CD4-positive, alpha-beta T cell treated with Interleukin-21 for 1 hour (primary cell): ENCODE results near the gene BCL11B.
A peak's percentile ranks its signal among the peaks of the same experiment; 100 is the strongest.

Source experiments
- DNase-seq: peaks from one replicate; pipeline ENCODE4 v3.0.0-alpha.2; 2020

Gene BCL11B

GRCh38 chr14:99271951-99272631 is at the start of gene BCL11B:
Gene BCL11B, minus strand, starts transcription at chr14:99272197. Its CDS starts 979 bp downstream, at chr14:99271218.
- peak; percentile 95 for DNase-seq

DNA sequence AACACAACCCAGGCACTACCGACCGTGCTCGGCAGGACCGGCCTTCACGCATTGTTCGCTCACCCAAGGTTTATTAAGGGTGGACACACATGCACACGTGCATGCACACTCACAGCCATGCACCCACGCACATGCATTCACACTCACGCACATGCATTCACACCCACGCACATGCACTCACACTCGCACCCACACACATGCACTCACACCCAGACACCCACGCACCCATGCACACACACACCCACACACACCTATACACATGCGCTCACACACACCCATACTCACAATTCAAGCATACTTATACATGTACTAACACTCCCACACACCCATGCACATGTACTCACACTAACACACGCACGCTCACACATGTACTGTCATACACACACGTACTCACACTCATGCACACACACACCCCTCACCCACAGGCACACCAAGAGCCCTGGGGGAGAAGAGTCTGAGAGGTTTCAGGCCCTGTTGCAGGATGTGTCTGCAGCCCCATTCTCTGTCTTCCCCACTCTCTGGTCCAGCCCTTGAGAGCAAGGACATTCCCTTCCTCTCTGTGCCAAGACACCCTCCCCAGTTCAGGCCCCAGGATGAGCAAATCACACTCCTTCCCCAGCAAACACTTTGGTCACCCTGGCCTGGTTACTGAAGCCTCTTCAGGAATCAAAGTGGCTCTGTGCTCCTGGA is 49.4 kb upstream of the BCL11B start:
- no peak for DNase-seq

- DNase-seq: peak; percentile 2
These were observed 48.7 kb upstream of the BCL11B start for GRCh38 chr14:99320621-99321235.

- DNase-seq: peak; percentile 75
These were observed 48.1 kb upstream of the BCL11B start for GRCh38 chr14:99320105-99320572.

GRCh38 chr14:99318959-99319295 is 46.9 kb upstream of the BCL11B start:
- DNase-seq: no peak

GRCh38 chr14:99318091-99318958 is 46.3 kb upstream of the BCL11B start:
- no peak for DNase-seq

- no peak for DNase-seq
These were observed 45.5 kb upstream of the BCL11B start for GRCh38 chr14:99317231-99318090.

GRCh38 chr14:99316281-99317163 is 44.5 kb upstream of the BCL11B start:
- DNase-seq: no peak

DNA sequence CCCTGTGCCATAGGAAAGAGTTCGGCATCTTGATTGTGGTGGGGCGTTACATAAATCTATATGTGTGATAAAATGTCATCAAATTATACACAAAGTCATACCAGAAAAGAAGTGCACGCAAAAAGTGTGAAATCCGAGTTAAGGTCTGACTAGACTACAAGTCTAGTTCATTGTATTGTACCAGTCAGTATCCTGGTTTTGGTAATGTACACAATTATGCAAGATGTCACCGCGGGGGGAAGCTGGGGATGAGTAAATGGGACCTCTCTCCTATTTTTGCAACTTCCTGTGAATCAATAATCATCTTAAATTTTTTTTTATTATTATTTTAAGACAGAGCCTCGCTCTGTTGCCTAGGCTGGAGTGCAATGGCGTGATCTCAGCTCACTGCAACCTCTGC is 43.2 kb upstream of the BCL11B start:
- no peak for DNase-seq

DNA sequence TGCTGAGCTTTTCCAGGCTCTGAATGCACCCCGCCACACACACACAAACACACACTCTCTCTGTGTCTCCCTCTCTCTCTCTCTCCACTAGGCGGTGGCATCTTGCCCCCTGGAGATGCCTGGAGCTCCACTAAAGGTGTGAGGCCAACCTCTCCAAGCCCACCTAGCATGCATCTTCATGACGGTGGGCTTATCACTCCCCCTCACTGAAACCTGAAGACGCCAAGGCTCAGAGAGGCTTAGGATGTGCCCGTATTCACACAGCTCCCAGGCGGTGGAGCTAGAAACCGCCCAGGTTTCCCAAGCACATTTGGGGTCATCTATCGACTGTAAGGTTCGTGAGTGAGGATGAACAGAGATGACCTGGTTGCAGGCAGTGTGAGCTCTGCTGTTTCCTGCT is 42.6 kb upstream of the BCL11B start:
- DNase-seq: no peak

DNA sequence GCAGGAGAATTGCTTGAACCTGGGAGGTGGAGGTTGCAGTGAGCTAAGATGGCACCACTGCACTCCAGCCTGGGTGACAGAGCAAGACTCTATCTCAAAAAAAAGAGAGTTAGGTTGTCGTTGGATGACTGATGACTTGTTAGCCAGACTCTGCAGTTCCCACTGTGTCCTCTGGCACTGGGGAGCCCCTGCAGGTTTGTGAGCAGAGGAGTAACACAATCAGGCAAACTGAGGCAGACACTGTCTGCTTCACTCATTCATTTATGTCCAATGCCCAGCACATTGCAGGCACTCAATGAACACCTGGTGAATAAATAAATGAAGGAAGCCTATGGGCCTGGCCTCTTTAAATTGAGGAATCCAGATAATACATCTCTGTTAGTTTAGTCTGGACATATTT is 41.2 kb upstream of the BCL11B start:
- DNase-seq: no peak

- no peak for DNase-seq
These were observed 40.1 kb upstream of the BCL11B start for GRCh38 chr14:99312106-99312505.

- DNase-seq: no peak
These were observed 37.3 kb upstream of the BCL11B start for GRCh38 chr14:99309220-99309766.

DNA sequence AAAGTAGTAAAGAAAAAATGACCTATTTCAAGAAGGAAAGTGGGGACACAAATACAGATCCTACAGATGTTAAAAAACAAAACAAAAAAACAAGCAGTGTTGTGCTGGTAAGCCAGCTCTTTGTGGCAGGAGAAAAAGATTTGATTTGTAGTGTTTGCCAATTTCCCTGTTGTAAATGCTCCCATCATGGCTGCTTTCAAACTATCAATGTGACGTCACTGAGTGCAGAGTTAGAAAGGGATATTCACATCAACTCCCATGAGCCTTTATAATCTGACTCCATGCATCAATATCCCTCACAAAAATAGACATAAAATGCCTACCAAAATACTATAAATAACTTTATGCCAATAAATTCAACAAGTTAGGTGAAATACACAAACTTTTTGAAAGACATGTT is 32.2 kb upstream of the BCL11B start:
- no peak for DNase-seq

DNA sequence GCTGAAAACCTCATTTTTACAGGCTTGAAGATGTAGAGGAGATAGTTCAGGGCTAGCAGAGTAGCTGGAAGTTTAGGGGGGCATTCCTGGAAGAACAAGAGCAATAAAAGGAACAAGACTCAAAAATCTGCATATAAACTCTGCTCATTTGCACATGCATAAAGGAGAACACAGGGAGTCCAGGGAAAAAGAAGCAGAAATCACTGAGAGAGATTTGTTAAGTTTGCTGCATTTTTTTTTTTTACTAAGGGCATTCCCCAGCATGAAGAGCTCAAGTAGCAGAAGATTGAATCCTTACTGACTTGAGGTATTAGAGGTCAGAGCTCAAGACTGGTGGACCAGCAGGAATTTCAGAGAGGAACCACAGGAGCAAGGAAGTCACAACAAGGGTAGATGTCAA is 28.2 kb upstream of the BCL11B start:
- DNase-seq: no peak

- no peak for DNase-seq
These were observed 24.5 kb upstream of the BCL11B start for GRCh38 chr14:99296517-99296916.

DNA sequence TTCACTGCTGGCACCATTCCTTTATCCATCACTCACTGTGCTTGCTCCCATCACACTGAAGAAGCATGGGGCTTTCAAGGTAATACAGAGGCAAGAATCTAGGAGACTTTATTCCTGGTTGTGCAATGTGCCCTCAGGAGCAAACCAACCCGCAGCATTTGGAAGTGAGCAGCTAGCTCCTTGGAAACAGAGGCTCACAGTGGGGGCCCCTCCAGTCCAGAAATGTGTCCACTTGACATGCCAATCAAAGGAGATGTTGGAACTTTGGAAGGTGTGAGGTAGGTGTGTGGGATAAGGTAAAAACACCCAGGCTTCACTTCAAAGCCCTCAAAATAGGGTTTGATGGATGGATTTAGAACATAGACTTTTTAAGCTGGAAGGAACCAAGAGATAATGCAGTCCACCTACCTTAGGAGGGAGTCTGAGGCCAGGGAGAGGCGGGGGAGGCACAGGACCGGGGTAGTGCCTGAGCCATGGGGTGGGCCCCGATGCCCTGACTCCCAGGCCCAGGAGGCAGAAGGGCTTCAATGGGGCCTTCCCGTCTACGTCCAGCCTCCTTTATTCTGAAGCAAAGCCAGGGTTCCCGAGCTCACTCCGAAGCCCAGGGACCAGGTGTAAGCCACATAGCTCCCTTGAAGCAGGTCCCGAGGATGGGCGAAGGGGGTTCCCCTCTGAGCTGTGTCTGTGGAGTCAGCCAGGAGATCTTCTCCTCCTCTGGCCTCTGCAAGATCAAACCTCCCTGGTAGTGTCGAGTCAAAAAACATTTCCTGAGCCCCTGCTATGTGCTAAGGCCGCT is 17.6 kb upstream of the BCL11B start:
- DNase-seq: no peak

DNA sequence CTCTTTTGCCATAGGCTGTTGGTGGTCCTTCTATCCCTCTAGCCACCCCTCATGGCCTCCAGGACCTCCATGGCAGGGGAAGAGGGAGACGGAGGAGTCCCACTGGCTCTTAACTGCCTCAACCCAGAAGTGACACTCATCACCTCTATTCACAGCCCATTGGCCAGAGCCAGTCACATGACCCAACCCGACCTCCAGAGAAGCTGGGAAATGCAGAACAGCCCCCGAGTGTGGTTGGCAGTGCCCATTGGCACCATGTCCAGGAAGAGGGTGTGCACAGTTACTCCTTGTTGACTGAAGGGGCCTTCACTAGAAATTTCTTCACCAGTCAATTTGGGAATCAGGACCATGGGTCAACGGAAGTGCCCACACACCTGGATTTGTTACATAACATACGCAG is 17.0 kb upstream of the BCL11B start:
- DNase-seq: no peak

- DNase-seq: peak; percentile 51
These were observed 15.4 kb upstream of the BCL11B start for GRCh38 chr14:99287269-99287942.
